PFSK-1 (cell line): ENCODE measurements around the gene TRIP4.

Experiments used
- FOXP2 ChIP-seq: optimal IDR thresholded peaks from 2 replicates; pipeline ENCODE3; 2011; ENCODE audit warnings: borderline replicate concordance, control low read depth, inconsistent platforms; ENCODE audit not compliant: insufficient read depth; ENCODE audit errors: extremely low read length, extremely low read depth
- POLR2AphosphoS5 ChIP-seq: IDR thresholded peaks from 2 replicates; pipeline ENCODE4 v1.6.1; 2012; ENCODE audit warnings: low read depth, mild to moderate bottlenecking, control low read depth, low read length, moderate library complexity
- SIN3A ChIP-seq: IDR thresholded peaks from 2 replicates; pipeline ENCODE4 v1.6.1; 2012; ENCODE audit warnings: mild to moderate bottlenecking, low read length, moderate library complexity, borderline replicate concordance; ENCODE audit not compliant: insufficient read depth
- TAF1 ChIP-seq: IDR thresholded peaks from 2 replicates; pipeline ENCODE4 v1.6.1; 2012; ENCODE audit warnings: low read length, control low read depth, borderline replicate concordance; ENCODE audit not compliant: insufficient read depth
- TF ChIP-seq, protein P1 (sequence below), 2 experiments: IDR thresholded peaks; 2 replicates each; pipeline versions ENCODE4 v1.6.1 to v1.8.0; 2011 to 2012; ENCODE audit warnings: low read depth in 2 of 2, low read length in 2 of 2, control low read depth in 1 of 2, inconsistent platforms in 1 of 2, mild to moderate bottlenecking in 1 of 2, moderate library complexity in 1 of 2; ENCODE audit not compliant: insufficient read depth in 1 of 2

The TRIP4 gene

GRCh38 chr15:64452988-64453688 lies 65.5 kb downstream of the TRIP4 start:
- TF ChIP-seq SIN3A: no peak

DNA sequence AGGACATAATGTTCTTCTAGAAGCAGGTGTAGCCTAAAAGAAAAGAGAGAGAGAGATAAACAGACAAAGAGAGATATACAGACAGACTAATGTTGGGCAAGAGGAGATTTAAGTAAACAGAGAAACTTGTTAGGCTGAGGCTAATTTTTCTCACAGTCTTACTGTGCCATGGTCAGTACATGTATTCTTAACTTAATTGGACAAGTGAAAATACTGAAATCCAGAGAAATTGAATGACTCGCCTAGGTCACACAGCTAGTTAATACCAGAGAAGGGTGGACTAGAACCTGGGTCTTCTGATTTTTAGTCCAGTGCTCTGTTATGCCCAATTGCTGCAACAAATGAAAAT lies 66.0 kb downstream of the TRIP4 start:
- no peak for TF ChIP-seq TAF1
- TF ChIP-seq, protein P1, sequence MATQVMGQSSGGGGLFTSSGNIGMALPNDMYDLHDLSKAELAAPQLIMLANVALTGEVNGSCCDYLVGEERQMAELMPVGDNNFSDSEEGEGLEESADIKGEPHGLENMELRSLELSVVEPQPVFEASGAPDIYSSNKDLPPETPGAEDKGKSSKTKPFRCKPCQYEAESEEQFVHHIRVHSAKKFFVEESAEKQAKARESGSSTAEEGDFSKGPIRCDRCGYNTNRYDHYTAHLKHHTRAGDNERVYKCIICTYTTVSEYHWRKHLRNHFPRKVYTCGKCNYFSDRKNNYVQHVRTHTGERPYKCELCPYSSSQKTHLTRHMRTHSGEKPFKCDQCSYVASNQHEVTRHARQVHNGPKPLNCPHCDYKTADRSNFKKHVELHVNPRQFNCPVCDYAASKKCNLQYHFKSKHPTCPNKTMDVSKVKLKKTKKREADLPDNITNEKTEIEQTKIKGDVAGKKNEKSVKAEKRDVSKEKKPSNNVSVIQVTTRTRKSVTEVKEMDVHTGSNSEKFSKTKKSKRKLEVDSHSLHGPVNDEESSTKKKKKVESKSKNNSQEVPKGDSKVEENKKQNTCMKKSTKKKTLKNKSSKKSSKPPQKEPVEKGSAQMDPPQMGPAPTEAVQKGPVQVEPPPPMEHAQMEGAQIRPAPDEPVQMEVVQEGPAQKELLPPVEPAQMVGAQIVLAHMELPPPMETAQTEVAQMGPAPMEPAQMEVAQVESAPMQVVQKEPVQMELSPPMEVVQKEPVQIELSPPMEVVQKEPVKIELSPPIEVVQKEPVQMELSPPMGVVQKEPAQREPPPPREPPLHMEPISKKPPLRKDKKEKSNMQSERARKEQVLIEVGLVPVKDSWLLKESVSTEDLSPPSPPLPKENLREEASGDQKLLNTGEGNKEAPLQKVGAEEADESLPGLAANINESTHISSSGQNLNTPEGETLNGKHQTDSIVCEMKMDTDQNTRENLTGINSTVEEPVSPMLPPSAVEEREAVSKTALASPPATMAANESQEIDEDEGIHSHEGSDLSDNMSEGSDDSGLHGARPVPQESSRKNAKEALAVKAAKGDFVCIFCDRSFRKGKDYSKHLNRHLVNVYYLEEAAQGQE (IDR thresholded peaks at IDR 0.05; ENCODE audit: insufficient read depth in 1 of 2, low read depth in 2 of 2, low read length in 2 of 2): no peak
- TF ChIP-seq POLR2AphosphoS5: no peak
- no peak for TF ChIP-seq SIN3A
- TF ChIP-seq FOXP2: no peak

DNA sequence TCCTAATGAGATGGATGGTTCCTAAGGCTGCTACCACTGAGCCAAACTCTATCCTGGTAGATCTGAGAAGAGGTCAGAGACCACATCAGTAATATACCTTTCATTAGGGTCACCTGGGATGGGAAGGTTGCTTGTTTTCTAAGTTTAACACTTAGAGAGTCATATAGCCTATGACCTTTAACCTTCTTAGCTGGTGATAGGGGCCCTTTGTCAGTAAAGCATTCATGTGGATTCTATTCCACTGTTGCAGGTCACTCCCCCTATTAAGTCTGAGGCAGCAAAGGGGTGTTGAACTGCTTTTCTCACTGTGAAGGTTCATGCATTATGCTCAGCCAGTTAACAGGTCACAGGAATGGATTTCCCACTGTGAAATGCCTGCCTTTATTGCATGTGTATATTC lies 66.6 kb downstream of the TRIP4 start:
- TF ChIP-seq POLR2AphosphoS5 (no peak), FOXP2 (no peak), SIN3A (no peak), TAF1 (no peak)
- TF ChIP-seq, protein P1 (IDR thresholded peaks at IDR 0.05; ENCODE audit: insufficient read depth in 1 of 2, low read depth in 2 of 2, low read length in 2 of 2): no peak

- TF ChIP-seq, protein P1 (IDR thresholded peaks at IDR 0.05; ENCODE audit: insufficient read depth in 1 of 2, low read depth in 2 of 2, low read length in 2 of 2): no peak
- TF ChIP-seq TAF1 (no peak), FOXP2 (no peak), SIN3A (no peak), POLR2AphosphoS5 (no peak)
These were observed 68.3 kb downstream of the TRIP4 start for GRCh38 chr15:64455961-64456371.

DNA sequence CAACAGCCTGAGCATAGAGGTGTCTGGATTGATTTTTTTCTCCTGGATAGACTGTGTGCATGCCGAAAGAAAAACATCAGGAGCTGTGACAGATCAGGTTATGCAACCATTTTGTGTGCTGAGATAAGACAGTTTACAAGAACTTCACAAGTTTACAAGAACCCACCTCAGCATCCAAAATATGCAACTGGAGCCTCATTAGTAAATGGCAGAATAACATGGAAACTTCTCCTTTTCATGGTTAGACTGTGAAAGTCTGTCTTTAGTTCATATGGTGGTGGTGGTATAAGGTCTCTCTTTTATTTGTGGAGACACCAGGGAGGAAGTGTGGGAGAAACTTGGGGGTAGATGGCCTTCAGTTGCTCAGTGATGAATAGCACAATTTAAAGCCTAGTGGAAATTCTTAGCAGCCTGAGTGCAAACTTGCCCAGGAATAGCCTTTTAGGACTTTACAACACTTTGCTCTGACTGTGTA lies 69.0 kb downstream of the TRIP4 start:
- TF ChIP-seq FOXP2 (no peak), POLR2AphosphoS5 (no peak)
- TF ChIP-seq, protein P1 (IDR thresholded peaks at IDR 0.05; ENCODE audit: insufficient read depth in 1 of 2, low read depth in 2 of 2, low read length in 2 of 2): no peak
